HS-27A (cell line): ENCODE results near the gene PPP1R3F.

Experiments
- DNase-seq: peaks from one replicate; pipeline ENCODE4 v3.0.0-alpha.2; 2012; ENCODE audit warnings: low read depth, missing footprints

PPP1R3F gene

DNA sequence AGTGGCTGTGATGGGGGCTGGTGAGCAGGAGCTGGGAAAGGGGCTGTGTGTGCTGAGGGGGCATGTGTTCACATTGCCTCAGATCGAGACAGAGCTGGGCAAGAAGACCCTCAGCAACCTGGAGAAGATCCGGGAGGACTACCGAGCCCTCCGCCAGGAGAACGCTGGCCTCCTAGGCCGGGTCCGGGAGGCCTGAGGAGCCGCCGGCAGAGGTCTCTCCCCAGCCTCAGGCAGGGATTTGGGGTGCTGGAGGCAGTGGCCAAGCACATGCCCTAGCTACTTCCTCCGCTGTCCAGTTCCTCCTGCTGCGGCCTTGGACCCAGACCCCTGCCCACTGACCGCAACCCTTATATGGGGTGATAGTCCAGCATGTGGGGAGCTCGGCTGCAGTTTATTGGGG is 19.5 kb upstream of the PPP1R3F start:
- no peak for DNase-seq

DNA sequence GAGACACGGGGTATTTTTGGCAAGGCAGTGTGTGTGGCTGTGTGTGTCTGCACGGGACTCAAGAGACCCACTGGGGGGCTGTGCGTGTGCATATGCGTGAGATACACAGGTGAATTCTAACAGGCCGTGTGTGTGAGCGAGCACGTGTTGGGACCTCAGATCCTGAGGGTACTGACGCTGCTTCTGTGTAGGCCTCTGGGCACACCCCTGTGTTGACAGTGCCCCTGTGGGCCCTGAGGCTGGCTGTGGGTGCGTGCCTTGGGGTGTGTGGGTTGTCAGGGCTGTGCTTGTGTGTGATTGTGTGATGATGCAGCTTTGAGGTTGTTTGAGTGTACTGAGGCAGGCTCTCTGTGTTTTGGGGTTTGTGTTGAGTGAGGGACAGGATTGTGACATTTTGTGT is 19.0 kb upstream of the PPP1R3F start:
- DNase-seq: no peak

DNA sequence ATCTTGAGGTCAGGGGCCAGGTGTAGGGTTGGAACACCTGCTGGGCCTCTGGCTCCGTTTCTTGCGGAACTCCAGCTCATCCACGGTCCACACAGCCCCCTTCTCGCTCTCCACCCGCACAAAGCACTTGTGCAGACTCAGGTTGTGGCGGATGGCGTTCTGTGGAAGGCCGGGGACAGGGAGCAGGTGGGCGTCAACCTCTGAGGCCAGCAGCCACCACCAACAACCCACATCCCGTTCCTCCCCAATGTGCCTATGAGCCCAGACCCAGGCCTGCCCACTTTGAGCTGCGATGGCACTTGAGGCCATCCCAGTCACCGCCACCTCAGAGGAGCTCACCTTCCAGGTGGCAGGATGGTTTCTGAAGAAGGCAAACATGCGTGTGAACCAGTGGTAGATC is 18.3 kb upstream of the PPP1R3F start:
- no peak for DNase-seq

DNA sequence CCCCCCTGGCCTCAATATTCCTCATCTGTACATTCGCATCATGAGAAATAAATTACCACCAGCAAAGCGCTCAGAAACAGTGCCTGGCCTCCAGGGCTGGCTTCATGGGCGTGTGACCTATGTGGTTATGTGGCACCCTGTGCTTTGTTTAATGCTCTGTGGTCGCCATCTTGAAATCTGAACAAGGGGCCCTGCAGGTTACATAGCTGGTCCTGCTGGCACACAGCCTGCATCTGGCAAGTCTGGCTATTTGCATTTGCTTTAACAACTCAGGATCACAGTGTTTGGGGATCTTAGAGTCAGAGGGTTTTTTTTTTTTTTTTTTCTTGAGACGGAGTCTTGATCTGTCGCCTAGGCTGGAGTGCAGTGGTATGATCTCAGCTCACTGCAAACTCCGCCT is 15.0 kb upstream of the PPP1R3F start:
- no peak for DNase-seq

DNA sequence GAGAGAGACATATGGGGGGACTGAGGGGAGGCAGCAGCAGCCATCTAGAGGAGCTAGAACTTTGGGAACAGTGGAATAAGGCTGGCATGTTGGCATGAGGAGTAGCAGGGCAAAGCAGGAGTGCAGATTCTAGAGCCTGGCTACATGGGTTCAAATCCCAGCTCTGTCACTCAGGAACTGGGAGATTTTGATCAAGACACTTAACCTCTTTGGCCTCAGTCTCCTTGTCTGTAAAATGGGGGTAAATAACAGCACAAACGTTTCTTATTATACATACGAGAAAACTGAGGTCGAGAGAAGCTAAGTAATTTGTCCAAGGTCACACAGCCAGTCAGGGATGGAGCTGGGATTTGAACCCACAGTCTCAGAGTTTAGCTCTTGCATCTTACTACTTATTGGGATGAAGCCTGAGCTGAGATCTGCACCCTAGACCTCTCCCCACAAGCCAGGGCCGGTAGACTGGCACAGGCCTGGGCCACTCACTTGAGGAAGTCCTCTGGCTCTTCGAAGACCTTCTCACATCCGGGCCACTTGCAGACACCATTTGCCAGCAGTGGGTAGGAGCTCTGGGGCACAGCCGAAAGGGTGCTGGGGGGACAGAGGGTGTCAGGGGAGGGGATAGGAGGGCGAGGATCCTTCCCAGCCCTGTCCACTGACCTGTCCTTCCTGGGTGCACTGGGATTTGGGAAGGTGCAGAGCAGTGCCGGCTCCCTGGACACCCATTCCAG is 13.2 kb upstream of the PPP1R3F start:
- no peak for DNase-seq

DNA sequence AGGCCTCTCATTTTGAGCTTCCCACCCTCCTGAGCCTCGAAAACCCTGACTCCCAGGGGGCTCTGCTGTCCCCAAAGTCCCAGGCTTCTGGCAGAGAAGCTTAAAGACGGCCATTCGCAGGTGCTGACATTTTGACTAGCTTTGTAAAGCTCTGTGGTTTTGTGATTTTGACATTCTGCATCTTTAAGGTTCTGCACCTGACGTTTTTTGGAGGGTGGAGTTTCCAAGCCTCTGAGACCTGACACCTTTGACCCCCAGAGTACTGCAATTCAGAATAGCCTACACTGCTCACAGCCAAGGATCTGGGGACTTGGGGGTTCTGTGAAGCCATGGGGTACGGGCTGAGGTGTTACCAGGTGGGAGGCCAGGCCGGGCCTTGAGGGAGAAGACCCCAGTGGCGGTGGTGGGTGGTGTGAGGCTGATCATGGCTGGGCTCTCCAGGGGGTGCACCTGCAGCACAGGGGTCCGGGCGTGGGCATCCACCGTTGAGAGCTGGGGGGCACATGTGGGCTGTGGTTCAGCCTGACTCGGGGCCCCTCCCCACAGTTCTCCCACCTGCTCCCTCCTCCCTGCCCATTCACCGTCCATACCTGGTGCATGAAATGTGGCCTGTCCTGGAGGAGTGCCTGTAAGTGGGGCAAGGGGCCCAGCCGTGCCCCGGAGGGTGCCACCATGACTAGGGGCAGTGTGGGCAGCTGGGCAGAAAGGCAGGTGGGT is 12.4 kb upstream of the PPP1R3F start:
- DNase-seq: no peak

DNA sequence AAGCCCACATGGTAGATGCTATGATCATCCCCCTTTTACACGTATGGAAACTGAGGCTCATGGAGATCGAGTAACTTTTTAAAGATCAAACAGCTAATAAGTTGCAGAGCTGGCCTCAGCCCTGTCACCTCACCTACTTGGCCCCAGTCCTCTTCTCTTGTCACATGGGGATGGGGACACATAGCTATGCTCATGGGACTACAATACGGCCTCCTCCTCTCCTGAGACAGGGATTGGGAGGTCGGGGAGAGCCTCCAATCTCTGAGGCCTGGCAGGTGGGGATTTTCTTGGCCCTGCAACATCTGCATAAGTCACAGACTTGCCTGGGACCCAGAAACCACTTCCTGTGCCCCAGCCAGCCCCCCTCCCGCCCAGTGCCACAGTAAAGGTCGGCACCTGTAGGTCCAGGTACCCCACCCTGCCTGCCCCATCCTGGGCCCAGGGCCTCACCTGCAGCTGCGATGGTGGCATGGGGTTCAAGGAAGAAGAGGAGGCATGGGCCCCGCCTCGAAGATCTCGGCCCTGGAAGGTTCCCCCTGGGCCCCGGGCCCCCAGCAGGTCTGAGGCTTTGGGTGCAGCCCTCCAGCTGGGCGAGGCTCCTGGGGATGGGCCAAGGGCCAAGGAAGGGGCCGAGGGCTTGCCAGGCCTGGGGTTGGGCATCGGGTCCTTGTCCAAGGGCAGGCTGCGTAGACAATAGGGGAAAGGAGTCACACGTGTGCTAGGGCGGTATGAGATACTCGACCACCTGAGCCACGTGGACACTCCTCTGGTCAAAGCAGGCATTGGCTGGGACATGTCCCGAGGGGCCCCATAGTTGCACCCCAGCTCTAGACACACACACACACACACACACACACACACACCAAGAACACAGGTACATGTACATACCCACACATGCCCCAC is 11.5 kb upstream of the PPP1R3F start:
- DNase-seq: no peak

DNA sequence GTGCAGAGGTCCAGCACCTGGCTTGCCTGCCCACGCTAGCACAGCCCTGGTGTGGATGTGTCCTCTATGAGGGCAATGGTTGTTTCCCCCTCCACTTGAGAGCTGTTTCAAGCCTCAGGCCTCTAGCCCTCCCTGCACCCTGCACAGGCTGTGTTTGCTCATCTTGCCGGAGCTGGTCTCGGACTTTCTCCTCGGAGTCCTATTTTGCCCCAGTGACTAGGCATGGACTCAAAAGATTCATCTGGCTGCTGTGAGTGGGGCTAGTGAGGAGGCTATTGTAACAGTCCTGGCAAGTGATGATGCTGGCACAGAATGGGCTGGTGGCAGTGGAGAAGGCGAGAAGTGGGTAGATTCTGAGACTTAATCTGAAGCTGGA is 10.9 kb upstream of the PPP1R3F start:
- DNase-seq: no peak

DNA sequence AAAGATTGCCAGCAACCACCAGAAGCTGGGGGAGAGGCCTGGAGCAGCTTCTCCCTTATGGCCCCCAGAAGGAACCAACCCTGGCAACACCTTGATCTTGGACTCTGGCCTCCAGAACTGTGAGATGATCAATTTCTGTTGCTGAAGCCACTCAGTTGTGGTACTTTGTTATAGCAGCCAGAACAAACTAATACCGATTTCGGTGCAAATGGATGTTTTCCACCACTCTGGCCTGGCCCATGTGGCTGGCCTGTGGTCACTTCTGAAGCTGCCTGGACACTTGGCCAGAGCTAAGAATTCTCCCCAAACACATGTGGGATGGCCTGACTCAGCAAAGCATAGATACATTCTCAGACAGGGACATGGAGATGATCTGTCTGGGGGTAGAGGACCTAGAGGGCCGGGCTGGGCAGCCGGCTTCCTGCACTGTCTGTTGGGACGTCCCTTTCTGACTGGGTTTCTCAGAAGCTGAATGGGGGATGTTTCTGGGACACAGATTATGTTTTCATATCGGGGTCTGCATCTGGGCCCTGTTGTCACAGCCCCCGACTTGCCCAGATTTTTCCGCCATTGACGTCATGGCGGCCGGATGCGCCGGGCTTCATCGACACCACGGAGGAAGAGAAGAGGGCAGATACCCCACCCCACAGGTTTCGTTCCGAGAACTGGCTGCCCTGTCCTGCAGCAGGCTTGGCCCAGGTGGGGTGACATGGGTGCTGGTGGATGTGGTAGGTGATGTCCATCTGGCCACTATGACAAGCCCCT is 9.2 kb upstream of the PPP1R3F start:
- no peak for DNase-seq

DNA sequence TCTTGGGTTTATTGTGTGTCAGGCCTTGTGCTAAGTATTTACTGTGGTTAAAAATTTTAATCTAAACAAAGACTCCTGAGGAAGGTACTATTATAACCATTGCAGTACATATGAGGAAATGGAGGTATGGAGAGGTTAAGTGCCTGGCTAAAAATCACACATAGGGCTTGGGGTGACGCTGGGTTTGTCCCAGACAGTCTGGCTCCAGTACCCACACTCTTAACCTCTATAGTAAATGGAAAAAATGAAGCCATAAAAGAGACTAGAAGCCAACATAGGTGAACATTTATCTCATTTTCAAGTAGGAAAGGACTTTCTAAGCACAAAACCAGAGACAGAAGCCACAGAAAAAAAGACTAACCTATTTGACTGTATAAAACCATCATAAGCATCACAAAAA is 7.0 kb upstream of the PPP1R3F start:
- no peak for DNase-seq

DNA sequence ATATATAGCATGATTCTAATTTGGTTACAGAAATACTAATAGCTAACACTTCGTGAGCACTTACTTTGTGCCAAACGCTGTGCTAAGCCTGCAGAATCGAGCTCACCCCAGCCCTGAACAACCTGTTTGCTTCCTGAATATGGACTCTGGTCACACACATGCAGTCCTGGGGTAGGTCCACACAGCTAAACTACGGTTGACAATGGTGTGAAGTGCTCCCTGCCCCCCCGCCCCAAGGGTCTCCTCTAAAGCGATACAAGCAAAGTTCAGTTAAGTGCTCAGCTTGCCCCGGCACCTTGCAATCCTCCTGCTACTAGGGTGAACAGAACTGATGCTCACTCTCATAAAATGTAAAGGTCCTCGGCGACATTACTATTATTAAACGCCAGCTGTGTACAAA is 6.0 kb upstream of the PPP1R3F start:
- DNase-seq: no peak

DNA sequence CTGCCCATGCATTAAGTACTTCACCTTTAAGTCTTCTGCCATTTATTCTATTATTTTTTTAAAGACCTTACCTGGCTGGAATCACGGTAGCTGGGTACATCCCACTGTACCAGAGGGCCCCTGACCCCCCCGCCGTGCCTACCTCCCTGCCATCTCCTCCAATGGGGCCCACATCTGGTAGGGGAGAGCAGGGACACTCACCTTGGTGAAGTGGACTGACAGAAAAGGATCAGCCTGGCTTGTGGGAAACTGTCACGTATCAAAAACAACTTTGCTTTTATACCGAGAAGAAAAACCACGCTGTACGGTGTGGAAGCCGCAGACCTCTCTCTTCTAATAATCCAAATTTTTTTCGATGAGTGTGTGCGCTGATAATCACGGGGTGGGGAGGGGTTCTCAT is 5.1 kb upstream of the PPP1R3F start, which contains the start of gene FOXP3:
Gene FOXP3 (minus strand): TSS at position 251 of the 400 bp plus-strand sequence. CDS start 6,205 bp downstream, outside the sequence.
- no peak for DNase-seq

DNA sequence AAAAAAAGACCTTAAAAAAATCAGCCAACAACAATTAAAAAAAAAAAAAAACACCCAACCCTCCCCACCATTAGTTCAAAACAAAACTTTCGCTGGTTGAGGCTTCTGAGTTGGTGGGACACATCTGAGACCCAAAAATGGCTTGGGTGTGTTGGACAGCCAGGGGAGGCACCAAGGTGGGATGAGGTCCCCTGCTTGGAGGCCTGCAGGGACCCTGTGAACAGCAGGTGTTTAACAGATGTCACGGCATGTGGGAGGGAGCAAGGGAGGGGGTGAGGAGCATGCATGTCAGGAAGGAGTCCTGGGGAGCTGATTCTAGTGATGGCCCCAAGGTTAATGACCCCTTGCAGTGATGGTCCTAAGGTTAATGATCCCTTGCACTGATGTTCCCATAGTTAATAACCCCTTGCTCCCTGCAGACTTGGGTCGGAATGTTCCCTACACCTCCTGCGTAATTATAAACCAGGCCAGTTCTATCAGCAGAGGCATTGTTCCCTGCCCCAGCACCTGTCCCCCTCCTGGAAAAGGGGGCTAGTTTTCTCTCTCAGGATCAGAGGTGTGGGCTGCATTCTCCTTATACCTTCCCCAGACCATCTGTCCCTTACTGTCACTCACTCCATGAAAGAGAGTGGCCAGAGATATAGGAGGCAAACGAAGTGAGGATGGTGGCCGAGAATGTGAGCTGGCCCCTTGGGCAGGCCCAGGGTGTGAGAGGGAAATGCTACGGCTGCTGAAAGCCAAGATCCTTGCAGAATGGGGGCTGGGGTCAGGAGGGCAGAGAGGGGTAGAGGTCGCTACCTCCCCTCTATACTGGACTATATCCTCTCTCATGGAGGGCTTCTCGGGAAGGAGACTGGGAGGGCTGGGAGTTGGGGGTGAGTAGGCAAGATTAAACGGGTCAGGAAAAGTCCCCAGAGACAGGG is 2.8 kb upstream of the PPP1R3F start:
- DNase-seq: no peak

DNA sequence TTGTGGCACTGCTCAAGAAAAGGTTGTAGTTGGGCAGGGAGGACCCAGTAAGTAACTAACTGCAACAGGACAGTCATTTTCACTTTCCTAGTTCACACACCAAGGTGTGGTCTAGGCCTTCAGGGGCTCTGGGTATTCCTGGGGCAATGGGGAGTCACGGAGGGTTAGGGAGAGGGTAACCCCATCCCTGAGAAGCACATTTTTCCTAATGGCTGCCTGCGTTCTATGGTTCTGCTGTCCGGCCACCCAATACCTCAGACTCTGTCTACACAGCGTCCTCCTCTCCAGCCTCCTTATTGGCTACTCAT is 937 bp upstream of the PPP1R3F start:
- DNase-seq: no peak

DNA sequence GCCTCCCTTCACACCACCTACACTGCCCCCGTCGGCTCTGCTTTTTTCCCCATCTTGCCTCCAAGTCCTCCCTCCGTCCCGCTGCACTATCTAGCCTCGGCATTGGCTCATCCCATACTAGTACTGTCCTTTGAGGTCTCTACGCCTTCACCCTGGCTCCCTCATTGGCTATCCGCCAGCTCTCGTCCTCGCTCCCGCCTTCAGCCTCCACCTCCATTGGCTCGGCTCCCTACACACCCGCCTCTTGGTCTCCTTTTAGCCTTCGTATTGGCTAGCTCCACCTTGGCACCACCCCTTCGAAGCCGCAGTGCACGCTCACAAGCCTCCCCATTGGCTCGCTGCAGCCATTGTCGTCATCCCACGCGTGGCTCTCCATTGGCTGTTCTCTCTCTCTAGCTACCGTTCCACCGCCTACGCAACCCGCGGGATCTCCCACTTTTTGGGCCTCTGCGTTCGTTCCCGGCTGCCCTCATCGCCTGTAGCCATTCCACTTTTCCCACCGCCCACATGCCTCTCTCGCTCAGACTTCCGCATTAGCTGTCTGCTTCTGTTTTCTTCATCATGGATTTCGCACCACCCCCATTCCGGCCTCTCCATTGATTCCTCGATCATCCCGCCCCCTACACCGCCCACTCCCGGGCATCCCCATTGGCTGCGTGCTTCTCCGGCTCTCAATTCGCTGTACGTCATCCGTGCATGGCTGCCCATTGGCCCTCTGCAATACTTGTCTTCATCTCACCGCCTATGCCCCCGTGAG is 405 bp upstream of the PPP1R3F start:
- peak; percentile 77 for DNase-seq

DNA sequence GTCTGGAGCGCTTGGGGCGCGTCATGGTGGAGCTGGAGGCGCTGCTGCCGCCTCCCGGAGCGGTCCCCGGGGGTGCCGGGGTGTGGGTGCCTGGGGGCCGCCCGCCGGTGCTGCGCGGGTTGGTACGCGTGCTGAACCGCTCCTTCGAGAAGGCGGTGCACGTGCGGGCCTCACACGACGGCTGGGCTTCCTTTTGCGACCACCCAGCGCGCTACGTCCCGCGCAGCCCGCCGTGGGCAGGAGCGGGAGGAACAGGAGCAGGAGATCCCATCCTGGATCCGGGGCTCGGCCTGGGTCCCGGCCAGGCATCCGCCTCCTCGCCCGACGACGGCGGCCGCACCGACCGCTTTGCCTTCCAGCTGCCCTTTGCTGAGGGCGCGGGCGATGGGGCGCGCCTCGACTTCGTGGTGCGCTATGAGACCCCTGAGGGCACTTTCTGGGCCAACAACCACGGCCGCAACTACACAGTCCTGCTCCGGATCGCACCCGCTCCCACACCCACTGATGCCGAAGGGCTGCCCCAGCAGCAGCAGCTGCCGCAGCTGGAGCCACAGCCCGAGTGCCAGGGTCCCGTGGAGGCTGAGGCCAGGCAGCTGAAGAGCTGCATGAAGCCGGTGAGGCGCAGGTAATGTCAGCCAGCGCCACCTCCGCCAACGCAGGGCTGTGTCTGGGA is 792 bp downstream of the PPP1R3F start:
- no peak for DNase-seq

DNA sequence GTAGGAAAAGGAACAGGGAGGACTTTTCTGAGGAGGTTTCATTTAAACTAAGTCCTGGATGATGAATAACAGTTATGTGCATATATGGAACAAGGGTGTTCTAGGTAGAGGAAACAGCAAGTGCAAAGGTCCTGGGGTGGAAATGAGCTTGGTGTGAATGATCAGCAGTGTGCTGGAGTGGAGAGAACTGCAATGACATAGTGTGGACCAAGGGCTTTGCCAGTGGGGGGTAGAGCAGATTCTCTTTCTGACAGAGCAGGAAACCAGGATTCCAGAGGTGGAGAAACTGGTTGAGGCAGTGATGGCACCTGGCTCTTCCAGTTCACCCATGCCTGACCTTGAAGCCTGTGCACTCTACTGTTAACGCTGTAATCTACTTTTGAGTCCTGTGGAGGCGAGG is 1.7 kb downstream of the PPP1R3F start:
- DNase-seq: no peak

DNA sequence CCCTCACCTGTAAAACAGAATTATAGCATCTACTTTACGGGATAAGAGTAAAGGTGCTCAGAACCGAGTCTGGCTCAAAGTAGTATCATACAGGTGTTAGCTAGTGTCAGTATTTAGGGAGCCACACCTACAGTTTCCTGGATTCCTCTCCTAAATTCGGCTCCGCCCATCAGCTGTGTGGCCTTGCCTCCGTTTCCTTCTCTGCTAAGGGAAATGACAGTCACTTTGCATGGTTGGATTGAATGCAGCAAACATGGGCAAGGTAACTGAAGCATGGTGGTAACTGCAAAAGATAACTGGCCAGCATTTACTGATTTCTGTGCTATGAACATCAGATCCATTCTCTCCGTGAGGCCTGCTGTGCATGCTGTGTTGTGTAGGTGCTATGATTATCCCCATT is 2.8 kb downstream of the PPP1R3F start:
- DNase-seq: no peak

DNA sequence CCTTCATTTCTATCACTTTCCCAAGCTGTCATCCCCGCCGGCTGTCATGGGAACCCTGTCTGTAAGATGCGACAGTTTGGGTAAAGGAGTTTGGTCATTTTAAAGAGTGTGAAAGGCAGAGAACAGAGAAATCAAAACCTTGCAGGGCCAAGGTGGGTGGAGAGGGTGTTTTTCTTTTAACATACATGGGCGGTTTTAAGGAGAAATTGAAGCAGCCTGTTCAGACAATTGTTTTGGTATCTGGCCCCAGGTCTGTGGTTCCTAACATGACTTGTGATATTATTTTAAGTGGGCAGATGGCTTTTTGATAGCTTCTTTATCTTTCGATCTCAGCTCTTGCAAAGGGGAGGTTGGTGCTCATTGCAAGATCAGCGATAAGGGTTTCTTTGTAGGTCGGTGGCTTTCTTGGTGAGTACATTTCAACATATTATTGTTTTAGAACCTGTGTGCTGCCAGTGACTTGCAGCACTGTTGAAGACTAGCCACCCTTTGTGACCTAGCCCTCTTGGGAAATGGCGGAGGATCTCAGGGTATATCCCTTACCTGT is 3.7 kb downstream of the PPP1R3F start:
- DNase-seq: no peak
